ENCODE measurements around the gene SKI.

DNA sequence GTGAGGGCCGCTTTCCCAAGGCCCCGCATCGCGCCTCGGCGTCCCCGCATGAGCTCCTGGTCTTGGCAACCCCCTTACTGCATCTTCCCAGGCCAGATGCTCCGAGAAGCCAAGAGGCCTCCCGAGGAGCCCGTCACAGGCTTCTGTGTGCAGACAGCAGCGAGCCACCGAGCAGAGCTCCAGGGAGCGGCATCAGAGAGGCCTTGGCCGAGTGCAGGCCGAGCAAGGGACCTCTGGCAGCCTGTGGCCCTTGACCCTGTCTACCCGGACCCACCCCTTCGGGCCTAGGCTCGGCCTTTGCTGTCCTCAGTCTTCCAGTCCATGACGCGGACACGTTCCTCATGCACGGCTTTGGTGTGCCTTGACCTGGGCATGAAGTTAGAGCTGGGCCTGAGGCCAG, 99.7 kb downstream of the SKI start:
- TF ChIP-seq MXI1 (IDR thresholded peaks at IDR 0.05; ENCODE audit: low read depth, low read length), result no peak
- TF ChIP-seq HDAC6 (IDR thresholded peaks at IDR 0.05; ENCODE audit: low read depth, low read length), result no peak

Data from K562 (cell line).